ENCODE results near the gene PATJ. TPM values are rescaled to one million over a fixed set of nuclear protein-coding genes. Genes with fewer than 3 reads are reported as not detected.

PATJ gene, protein sequence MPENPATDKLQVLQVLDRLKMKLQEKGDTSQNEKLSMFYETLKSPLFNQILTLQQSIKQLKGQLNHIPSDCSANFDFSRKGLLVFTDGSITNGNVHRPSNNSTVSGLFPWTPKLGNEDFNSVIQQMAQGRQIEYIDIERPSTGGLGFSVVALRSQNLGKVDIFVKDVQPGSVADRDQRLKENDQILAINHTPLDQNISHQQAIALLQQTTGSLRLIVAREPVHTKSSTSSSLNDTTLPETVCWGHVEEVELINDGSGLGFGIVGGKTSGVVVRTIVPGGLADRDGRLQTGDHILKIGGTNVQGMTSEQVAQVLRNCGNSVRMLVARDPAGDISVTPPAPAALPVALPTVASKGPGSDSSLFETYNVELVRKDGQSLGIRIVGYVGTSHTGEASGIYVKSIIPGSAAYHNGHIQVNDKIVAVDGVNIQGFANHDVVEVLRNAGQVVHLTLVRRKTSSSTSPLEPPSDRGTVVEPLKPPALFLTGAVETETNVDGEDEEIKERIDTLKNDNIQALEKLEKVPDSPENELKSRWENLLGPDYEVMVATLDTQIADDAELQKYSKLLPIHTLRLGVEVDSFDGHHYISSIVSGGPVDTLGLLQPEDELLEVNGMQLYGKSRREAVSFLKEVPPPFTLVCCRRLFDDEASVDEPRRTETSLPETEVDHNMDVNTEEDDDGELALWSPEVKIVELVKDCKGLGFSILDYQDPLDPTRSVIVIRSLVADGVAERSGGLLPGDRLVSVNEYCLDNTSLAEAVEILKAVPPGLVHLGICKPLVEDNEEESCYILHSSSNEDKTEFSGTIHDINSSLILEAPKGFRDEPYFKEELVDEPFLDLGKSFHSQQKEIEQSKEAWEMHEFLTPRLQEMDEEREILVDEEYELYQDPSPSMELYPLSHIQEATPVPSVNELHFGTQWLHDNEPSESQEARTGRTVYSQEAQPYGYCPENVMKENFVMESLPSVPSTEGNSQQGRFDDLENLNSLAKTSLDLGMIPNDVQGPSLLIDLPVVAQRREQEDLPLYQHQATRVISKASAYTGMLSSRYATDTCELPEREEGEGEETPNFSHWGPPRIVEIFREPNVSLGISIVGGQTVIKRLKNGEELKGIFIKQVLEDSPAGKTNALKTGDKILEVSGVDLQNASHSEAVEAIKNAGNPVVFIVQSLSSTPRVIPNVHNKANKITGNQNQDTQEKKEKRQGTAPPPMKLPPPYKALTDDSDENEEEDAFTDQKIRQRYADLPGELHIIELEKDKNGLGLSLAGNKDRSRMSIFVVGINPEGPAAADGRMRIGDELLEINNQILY (N-terminal part only)
- 122 and 126 TPM in 2 replicates for total RNA-seq
- long read RNA-seq, partial matches to known transcripts = 562 of 679 reads
- long read RNA-seq, other reads (novel, unspliced or antisense) = 117 of 679 reads

DNA sequence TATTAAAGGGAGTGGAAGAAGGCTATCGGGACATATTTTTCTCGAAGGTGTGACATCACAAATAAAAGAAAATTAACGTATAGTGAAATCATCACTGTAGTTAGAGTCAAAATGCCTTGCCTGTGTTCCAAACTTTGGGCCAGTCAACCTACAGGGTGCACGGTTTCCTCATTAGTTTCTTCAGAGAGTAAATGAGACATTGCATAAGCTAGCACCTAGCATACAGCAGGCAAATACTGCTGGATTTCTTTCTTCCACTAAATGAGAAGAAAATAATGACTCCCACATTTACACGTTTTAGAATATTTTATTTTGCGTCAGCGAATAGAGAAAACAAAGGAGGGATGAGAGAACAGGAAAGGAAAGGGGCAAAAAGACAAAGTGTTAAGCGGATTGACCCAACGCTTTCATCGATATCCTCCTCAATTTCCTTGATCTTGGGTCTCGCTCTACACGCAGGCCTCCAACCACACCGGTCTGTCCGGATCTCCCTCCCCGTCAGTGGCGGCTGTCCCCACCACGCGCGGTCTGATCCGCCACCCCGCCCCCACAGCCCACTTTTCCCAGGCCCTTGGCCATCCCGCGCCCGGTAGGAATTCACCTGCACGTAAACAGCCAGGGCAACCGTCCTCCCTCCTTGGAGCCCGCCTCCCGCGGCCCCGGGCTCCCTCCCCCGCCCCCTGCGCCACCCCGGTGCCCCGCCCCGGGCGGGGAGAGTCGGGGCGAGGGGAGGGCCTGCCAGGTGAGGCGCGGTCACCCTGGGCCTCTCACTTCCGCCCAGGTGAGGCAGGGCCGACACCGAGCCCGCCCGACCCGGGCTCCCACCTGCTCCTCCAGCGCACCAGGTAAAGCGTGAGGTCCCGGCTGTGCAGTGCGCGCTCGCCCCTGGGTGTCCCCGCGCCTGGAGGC is at the start of gene PATJ:
TSS of gene PATJ (plus strand) at position 770 of the 909 bp plus-strand sequence. CDS start 20,413 bp downstream, outside the sequence.
- peak; percentile 80 for DNase-seq (ENCODE audit: low spot score, unreplicated experiment)
- peak within 1 kb of the TSS; percentile 92 for H3K4me3 Mint-ChIP-seq (ENCODE audit: low read depth)
- no peaks in the 10 kb centered on the region for H3K27me3 Mint-ChIP-seq
- peak within 1 kb of the TSS; percentile 99 for H3K27ac Mint-ChIP-seq
- H3K4me1 Mint-ChIP-seq (ENCODE audit: low read depth) = peaks cover 26% of the 10 kb centered on the region
- H3K9me3 Mint-ChIP-seq (ENCODE audit: low read depth) = no peaks in the 10 kb centered on the region
- TF ChIP-seq CTCF (IDR thresholded peaks at IDR 0.05; ENCODE audit: unreplicated experiment) = no peak
- H3K36me3 Mint-ChIP-seq (ENCODE audit: insufficient read depth) = peaks cover 7% of the 10 kb centered on the region

- no peak overlapping the region for H3K4me3 Mint-ChIP-seq (ENCODE audit: low read depth)
- H3K27ac Mint-ChIP-seq = no peak overlapping the region
- peaks cover 15% of the 10 kb centered on the region for H3K4me1 Mint-ChIP-seq (ENCODE audit: low read depth)
- H3K9me3 Mint-ChIP-seq (ENCODE audit: low read depth) = no peaks in the 10 kb centered on the region
- peaks cover 29% of the 10 kb centered on the region for H3K36me3 Mint-ChIP-seq (ENCODE audit: insufficient read depth)
- DNase-seq (ENCODE audit: low spot score, unreplicated experiment) = no peak
- no peaks in the 10 kb centered on the region for H3K27me3 Mint-ChIP-seq
- TF ChIP-seq CTCF (IDR thresholded peaks at IDR 0.05; ENCODE audit: unreplicated experiment) = no peak
Observed at GRCh38 chr1:61699911-61700851, 42.1 kb upstream of the PATJ start.

DNA sequence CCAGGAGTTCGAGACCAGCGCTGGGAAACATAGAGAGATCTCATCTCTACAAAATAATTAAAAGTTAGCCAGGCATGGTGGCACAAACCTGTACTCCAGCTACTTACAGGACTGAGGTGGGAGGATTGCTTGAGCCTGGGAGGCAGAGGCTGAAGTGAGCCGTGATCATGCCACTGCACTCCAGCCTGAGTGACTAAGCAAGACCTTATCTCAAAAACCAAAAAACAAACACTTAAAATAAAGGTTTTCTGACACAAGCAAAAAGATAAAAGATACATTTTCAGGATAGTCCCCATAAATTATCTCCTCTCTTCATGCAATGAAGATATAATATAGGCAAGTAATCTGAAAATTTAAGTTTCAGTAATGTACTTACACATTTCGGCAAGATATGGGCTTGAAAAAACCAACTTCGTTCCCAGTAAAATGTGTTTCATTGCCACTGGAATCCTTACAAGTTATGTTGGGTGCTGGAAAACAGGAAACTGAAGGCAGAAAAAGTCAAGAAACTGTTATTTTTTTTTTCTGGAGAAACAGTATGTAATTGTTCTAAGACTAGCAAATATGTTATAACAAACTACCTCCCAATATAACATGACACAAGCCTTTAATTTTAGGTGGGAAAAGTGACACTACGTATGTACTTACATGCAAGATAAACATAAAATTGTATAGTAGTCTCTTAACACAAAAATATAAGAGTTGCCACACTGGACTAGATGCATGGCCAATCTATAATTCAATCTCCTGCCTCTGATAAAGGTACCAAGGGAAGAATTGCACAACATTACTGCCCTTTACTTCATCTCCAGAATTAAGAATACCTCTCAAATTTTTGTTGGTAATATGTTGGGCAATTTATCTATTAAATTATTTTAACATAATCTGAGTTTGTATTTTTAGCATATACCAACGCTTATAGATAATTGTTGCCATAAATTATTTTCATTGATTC is 33.0 kb upstream of the PATJ start:
- H3K9me3 Mint-ChIP-seq (ENCODE audit: low read depth) = no peaks in the 10 kb centered on the region
- H3K27me3 Mint-ChIP-seq = no peaks in the 10 kb centered on the region
- no peak overlapping the region for H3K4me3 Mint-ChIP-seq (ENCODE audit: low read depth)
- peaks cover 6% of the 10 kb centered on the region for H3K4me1 Mint-ChIP-seq (ENCODE audit: low read depth)
- peak overlapping the region; percentile 20 for H3K27ac Mint-ChIP-seq
- no peak for DNase-seq (ENCODE audit: low spot score, unreplicated experiment)
- TF ChIP-seq CTCF (IDR thresholded peaks at IDR 0.05; ENCODE audit: unreplicated experiment) = no peak
- H3K36me3 Mint-ChIP-seq (ENCODE audit: insufficient read depth) = peaks cover 21% of the 10 kb centered on the region
